Measurements from ENCODE around the gene KIF26B.

DNA sequence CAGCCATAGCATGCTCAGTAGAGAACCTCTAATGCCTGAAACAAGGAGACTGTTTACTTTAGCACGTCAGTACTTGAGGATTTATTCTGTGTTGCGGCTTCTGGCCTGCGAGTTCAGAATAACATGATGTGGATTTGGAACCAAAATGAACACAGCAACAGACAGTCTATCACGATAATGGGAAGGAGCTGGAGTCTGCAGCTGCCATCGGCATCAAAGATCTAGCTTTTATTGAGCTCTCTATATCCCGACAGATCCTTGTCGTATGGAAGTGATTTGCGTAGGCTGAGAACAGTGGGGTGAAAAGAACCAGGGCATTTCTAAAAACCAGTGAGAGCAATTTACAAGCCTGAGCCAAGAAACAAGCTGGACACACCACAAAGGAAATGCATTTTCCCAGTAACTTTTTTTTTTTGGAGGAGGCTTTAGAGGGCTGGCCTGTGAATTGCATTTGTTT is 294.2 kb downstream of the KIF26B start:
- TF ChIP-seq, protein P1, sequence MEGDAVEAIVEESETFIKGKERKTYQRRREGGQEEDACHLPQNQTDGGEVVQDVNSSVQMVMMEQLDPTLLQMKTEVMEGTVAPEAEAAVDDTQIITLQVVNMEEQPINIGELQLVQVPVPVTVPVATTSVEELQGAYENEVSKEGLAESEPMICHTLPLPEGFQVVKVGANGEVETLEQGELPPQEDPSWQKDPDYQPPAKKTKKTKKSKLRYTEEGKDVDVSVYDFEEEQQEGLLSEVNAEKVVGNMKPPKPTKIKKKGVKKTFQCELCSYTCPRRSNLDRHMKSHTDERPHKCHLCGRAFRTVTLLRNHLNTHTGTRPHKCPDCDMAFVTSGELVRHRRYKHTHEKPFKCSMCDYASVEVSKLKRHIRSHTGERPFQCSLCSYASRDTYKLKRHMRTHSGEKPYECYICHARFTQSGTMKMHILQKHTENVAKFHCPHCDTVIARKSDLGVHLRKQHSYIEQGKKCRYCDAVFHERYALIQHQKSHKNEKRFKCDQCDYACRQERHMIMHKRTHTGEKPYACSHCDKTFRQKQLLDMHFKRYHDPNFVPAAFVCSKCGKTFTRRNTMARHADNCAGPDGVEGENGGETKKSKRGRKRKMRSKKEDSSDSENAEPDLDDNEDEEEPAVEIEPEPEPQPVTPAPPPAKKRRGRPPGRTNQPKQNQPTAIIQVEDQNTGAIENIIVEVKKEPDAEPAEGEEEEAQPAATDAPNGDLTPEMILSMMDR (IDR thresholded peaks at IDR 0.05 in 2 of 3, conservative IDR thresholded peaks at IDR 0.05 in 1 of 3; ENCODE audit: control insufficient read depth in 2 of 3, extremely low read depth in 1 of 3, insufficient read depth in 1 of 3, low read depth in 3 of 3, low read length in 3 of 3), result no peak
- no peak for TF ChIP-seq EZH2 (IDR thresholded peaks at IDR 0.05; ENCODE audit: borderline replicate concordance, control insufficient read depth, low read depth, low read length)
- TF ChIP-seq NRF1 (conservative IDR thresholded peaks at IDR 0.05; ENCODE audit: low read depth, low read length), result no peak
- TF ChIP-seq REST (IDR thresholded peaks at IDR 0.05; ENCODE audit: low read depth, low read length), result no peak
- no peak for TF ChIP-seq CEBPB (IDR thresholded peaks at IDR 0.05; ENCODE audit: borderline replicate concordance in 1 of 2, low read depth in 2 of 2, low read length in 2 of 2)
- no peak for TF ChIP-seq E2F4 (IDR thresholded peaks at IDR 0.05; ENCODE audit: low read depth, low read length)
- no peak for TF ChIP-seq ATF2 (IDR thresholded peaks at IDR 0.05; ENCODE audit: low read length)
- TF ChIP-seq SP1 (IDR thresholded peaks at IDR 0.05; ENCODE audit: low read depth, low read length), result no peak
- no peak for TF ChIP-seq ZNF384 (IDR thresholded peaks at IDR 0.05; ENCODE audit: borderline replicate concordance, low read depth, low read length)
- no peak for TF ChIP-seq TARDBP (IDR thresholded peaks at IDR 0.05; ENCODE audit: borderline replicate concordance)
- TF ChIP-seq FOXM1 (IDR thresholded peaks at IDR 0.05; ENCODE audit: low read depth, low read length), result no peak
- TF ChIP-seq SIN3A (IDR thresholded peaks at IDR 0.05; ENCODE audit: low read depth, low read length), result no peak
